IMR-90 (cell line): ENCODE measurements around the gene DUSP2. TPM values are rescaled to one million over a fixed set of nuclear protein-coding genes. Genes with fewer than 3 reads are reported as not detected.

Source experiments
- ATAC-seq: fragments of 200-7000 bp; cut with Tn5 transposase; 2 replicates; pipeline ENCODE4 v1.9.1; 2020; ENCODE audit warnings: low read depth, mild to moderate bottlenecking, moderate library complexity
- BruUV-seq: library from RNA; stranded (reverse); fragments of 400-500 nt; replicated peaks from 2 replicates; lab custom pipeline; 2021; lab: Mats Ljungman, UMichigan
- CTCF ChIA-PET: fragments of 300-600 bp; formaldehyde crosslinking; extraction: SDS; loops from one replicate; lab custom pipeline; 2021; ENCODE audit warnings: antibody characterized with exemption; lab: Yijun Ruan, JAX
- POLR2A ChIA-PET: fragments of 300-600 bp; sonication (Branson Sonifier 250); formaldehyde crosslinking; loops from one replicate; lab custom pipeline; 2022; ENCODE audit warnings: antibody characterized with exemption; ENCODE audit not compliant: unreplicated experiment; lab: Charles Lee
- DNase-seq: peaks from one replicate; pipeline ENCODE4 v3.0.0; 2013
- H2AFZ ChIP-seq: replicated peaks from 2 replicates; pipeline ENCODE3; 2013; ENCODE audit warnings: low read length, mild to moderate bottlenecking; ENCODE audit not compliant: poor library complexity
- H2AK5ac ChIP-seq: 2 replicates; pipeline ENCODE4 v1.6.1; 2013; ENCODE audit warnings: low read depth, low read length, inconsistent platforms
- H2AK9ac ChIP-seq: replicated peaks from 2 replicates; pipeline ENCODE3; 2013; ENCODE audit warnings: mild to moderate bottlenecking, low read depth, low read length, moderate library complexity; ENCODE audit not compliant: poor library complexity
- H2BK120ac ChIP-seq: 2 replicates; pipeline ENCODE4 v1.6.1; 2013; ENCODE audit warnings: low read depth, low read length, inconsistent platforms
- H2BK15ac ChIP-seq: 3 replicates; pipeline ENCODE4 v1.6.1; 2013; ENCODE audit warnings: low read depth, low read length, inconsistent platforms
- H2BK20ac ChIP-seq: 2 replicates; pipeline ENCODE4 v1.6.1; 2013; ENCODE audit warnings: low read depth, mild to moderate bottlenecking, inconsistent platforms, low read length, moderate library complexity
- H2BK5ac ChIP-seq: 2 replicates; pipeline ENCODE4 v1.6.1; 2013; ENCODE audit warnings: mild to moderate bottlenecking, low read depth, low read length, inconsistent platforms; ENCODE audit not compliant: poor library complexity, severe bottlenecking
- H3K14ac ChIP-seq: replicated peaks from 2 replicates; pipeline ENCODE4 v1.6.1; 2013; ENCODE audit warnings: low read depth, low read length, inconsistent platforms
- H3K18ac ChIP-seq: 2 replicates; pipeline ENCODE4 v1.6.1; 2013; ENCODE audit warnings: low read depth, low read length, control low read depth
- H3K23ac ChIP-seq: 2 replicates; pipeline ENCODE4 v1.6.1; 2013; ENCODE audit warnings: low read depth, low read length, inconsistent platforms
- H3K27ac ChIP-seq: 2 replicates; pipeline ENCODE4 v1.5.1; 2013; ENCODE audit warnings: mild to moderate bottlenecking, control low read depth, low read length; ENCODE audit not compliant: insufficient read depth
- H3K27me3 ChIP-seq: 2 replicates; pipeline ENCODE4 v1.6.1; 2013; ENCODE audit warnings: low read length; ENCODE audit not compliant: control insufficient read depth, insufficient read depth
- H3K36me3 ChIP-seq: 2 replicates; pipeline ENCODE4 v1.6.1; 2013; ENCODE audit warnings: low read length, mixed read lengths; ENCODE audit not compliant: control insufficient read depth, insufficient read depth
- H3K4ac ChIP-seq: 2 replicates; pipeline ENCODE4 v1.6.1; 2013; ENCODE audit warnings: low read depth, low read length, inconsistent platforms
- H3K4me1 ChIP-seq: 2 replicates; pipeline ENCODE4 v1.6.1; 2013; ENCODE audit warnings: low read length, mixed read lengths; ENCODE audit not compliant: control insufficient read depth, insufficient read depth
- H3K4me2 ChIP-seq: 2 replicates; pipeline ENCODE4 v1.6.1; 2013; ENCODE audit warnings: low read depth, mild to moderate bottlenecking, control low read depth, low read length, moderate library complexity
- H3K4me3 ChIP-seq: 2 replicates; pipeline ENCODE4 v1.5.1; 2013; ENCODE audit warnings: low read depth, mild to moderate bottlenecking, control low read depth, low read length, moderate library complexity; ENCODE audit not compliant: insufficient read depth
- H3K56ac ChIP-seq: 2 replicates; pipeline ENCODE4 v1.6.1; 2013; ENCODE audit warnings: low read length, inconsistent platforms; ENCODE audit not compliant: insufficient read depth; ENCODE audit errors: extremely low read depth
- H3K79me1 ChIP-seq, 2 experiments: 2 replicates each; pipeline ENCODE4 v1.6.1; 2013; ENCODE audit warnings: low read length in 2 of 2, inconsistent platforms in 1 of 2, low read depth in 1 of 2
- H3K9ac ChIP-seq: 2 replicates; pipeline ENCODE4 v1.6.1; 2013; ENCODE audit warnings: low read depth, low read length, control low read depth
- H3K9me1 ChIP-seq: 2 replicates; pipeline ENCODE4 v1.6.1; 2013; ENCODE audit warnings: low read length, inconsistent platforms; ENCODE audit not compliant: insufficient read depth
- H3K9me3 ChIP-seq: 2 replicates; pipeline ENCODE4 v1.6.1; 2013; ENCODE audit warnings: low read length; ENCODE audit not compliant: control insufficient read depth, insufficient read depth
- H4K20me1 ChIP-seq: 2 replicates; pipeline ENCODE4 v1.6.1; 2013; ENCODE audit warnings: low read length, inconsistent platforms; ENCODE audit not compliant: insufficient read depth
- H4K5ac ChIP-seq: 2 replicates; pipeline ENCODE4 v1.6.1; 2013; ENCODE audit warnings: mild to moderate bottlenecking, low read depth, low read length, control low read depth
- H4K8ac ChIP-seq, 2 experiments: 2 replicates each; pipeline ENCODE4 v1.6.1; 2013; ENCODE audit warnings: low read depth in 2 of 2, low read length in 2 of 2, control low read depth in 1 of 2, inconsistent platforms in 1 of 2
- H4K91ac ChIP-seq: 2 replicates; pipeline ENCODE4 v1.6.1; 2013; ENCODE audit warnings: low read depth, low read length, inconsistent platforms; ENCODE audit not compliant: insufficient read depth
- BHLHE40 ChIP-seq: fragments of 150-350 bp; IDR thresholded peaks from 2 replicates; pipeline ENCODE4 v1.6.1; 2016; ENCODE audit warnings: mild to moderate bottlenecking, low read depth, low read length
- CEBPB ChIP-seq: IDR thresholded peaks from 2 replicates; pipeline ENCODE4 v1.6.1; 2012; ENCODE audit warnings: low read depth, low read length, improper control_type of control experiment
- CHD1 ChIP-seq: IDR thresholded peaks from 2 replicates; pipeline ENCODE4 v1.6.1; 2012; ENCODE audit warnings: low read depth, low read length, improper control_type of control experiment
- FOS ChIP-seq: fragments of 150-350 bp; IDR thresholded peaks from 2 replicates; pipeline ENCODE4 v1.6.1; 2016; ENCODE audit warnings: low read depth, low read length
- MAFK ChIP-seq: IDR thresholded peaks from 2 replicates; pipeline ENCODE4 v1.6.1; 2012; ENCODE audit warnings: low read depth, low read length, improper control_type of control experiment
- MAZ ChIP-seq: IDR thresholded peaks from 2 replicates; pipeline ENCODE4 v1.6.1; 2012; ENCODE audit warnings: low read depth, mild to moderate bottlenecking, low read length, improper control_type of control experiment, moderate library complexity, borderline replicate concordance
- MXI1 ChIP-seq: IDR thresholded peaks from 2 replicates; pipeline ENCODE4 v1.6.1; 2012; ENCODE audit warnings: low read depth, mild to moderate bottlenecking, low read length, moderate library complexity, borderline replicate concordance
- NFE2L2 ChIP-seq: fragments of 150-350 bp; IDR thresholded peaks from 2 replicates; pipeline ENCODE4 v1.6.1; 2016; ENCODE audit warnings: low read depth, mild to moderate bottlenecking, low read length
- POLR2A ChIP-seq: IDR thresholded peaks from 2 replicates; pipeline ENCODE4 v1.6.1; 2012; ENCODE audit warnings: mild to moderate bottlenecking, low read depth, low read length
- RAD21 ChIP-seq: IDR thresholded peaks from 2 replicates; pipeline ENCODE4 v1.6.1; 2012; ENCODE audit warnings: low read length, improper control_type of control experiment
- RCOR1 ChIP-seq: IDR thresholded peaks from 2 replicates; pipeline ENCODE4 v1.6.1; 2012; ENCODE audit warnings: mild to moderate bottlenecking, low read length, improper control_type of control experiment; ENCODE audit not compliant: insufficient replicate concordance
- RFX5 ChIP-seq: IDR thresholded peaks from 2 replicates; pipeline ENCODE4 v1.8.0; 2012; ENCODE audit warnings: low read depth, mild to moderate bottlenecking, low read length, moderate library complexity
- SMC3 ChIP-seq: fragments of 150-350 bp; IDR thresholded peaks from 2 replicates; pipeline ENCODE4 v1.6.1; 2016; ENCODE audit warnings: low read depth, mild to moderate bottlenecking, antibody characterized with exemption, low read length, moderate library complexity
- WGBS, 2 experiments: methylation state at CpG; one replicate each; pipeline versions ENCODE4 v1.1.5 to v1.1.7; 2013; ENCODE audit warnings: missing lambda C conversion rate in 2 of 2; ENCODE audit not compliant: insufficient read length in 1 of 2; ENCODE audit errors: extremely low coverage in 2 of 2; 5-methylcytosine and 5-hydroxymethylcytosine counted together
- dilution Hi-C: fragments of 300-500 bp; cut with HindIII; formaldehyde crosslinking; loops from one replicate; pipeline ENCODE4 v1.14.3; 2018; ENCODE audit warnings: low sequenced_read_pairs; ENCODE audit not compliant: unreplicated experiment
- in situ Hi-C: fragments of 300-500 bp; cut with MboI; formaldehyde crosslinking; loops from 3 replicates; pipeline ENCODE4 v1.14.3; 2019; ENCODE audit warnings: low sequenced_read_pairs, inconsistent platforms, mixed read lengths
- intact Hi-C: fragments of 100-400 bp; cut with micrococcal nuclease; formaldehyde crosslinking; loops from 2 replicates; pipeline ENCODE4 v1.10.0; 2022
- polyA plus RNA-seq, 3 experiments: library from polyadenylated mRNA; depleted of rRNA; stranded (reverse); fragments of >200 nt; gene quantifications; 2 replicates each; pipeline ENCODE4 v1.2.3, GENCODE V29; 2012; ENCODE audit warnings: low replicate concordance in 1 of 3
- total RNA-seq: library from RNA; depleted of rRNA; stranded (reverse); fragments of >200 nt; gene quantifications from 2 replicates; pipeline ENCODE4 v1.2.3, GENCODE V29; 2012
- TF ChIP-seq, protein P1 (sequence below): fragments of 150-350 bp; IDR thresholded peaks from 2 replicates; pipeline ENCODE4 v1.6.1; 2016; ENCODE audit warnings: low read depth, mild to moderate bottlenecking, low read length, moderate library complexity, borderline replicate concordance
- TF ChIP-seq, protein P2 (sequence below): fragments of 150-350 bp; IDR thresholded peaks from 2 replicates; pipeline ENCODE4 v1.6.1; 2017; ENCODE audit warnings: mild to moderate bottlenecking, antibody characterized with exemption, low read length, low read depth

Gene DUSP2
- total and polyA plus RNA-seq, 2 of the 4 experiments (the other 2 are of a cell fraction) = 1.8 to 3.8 TPM

DNA sequence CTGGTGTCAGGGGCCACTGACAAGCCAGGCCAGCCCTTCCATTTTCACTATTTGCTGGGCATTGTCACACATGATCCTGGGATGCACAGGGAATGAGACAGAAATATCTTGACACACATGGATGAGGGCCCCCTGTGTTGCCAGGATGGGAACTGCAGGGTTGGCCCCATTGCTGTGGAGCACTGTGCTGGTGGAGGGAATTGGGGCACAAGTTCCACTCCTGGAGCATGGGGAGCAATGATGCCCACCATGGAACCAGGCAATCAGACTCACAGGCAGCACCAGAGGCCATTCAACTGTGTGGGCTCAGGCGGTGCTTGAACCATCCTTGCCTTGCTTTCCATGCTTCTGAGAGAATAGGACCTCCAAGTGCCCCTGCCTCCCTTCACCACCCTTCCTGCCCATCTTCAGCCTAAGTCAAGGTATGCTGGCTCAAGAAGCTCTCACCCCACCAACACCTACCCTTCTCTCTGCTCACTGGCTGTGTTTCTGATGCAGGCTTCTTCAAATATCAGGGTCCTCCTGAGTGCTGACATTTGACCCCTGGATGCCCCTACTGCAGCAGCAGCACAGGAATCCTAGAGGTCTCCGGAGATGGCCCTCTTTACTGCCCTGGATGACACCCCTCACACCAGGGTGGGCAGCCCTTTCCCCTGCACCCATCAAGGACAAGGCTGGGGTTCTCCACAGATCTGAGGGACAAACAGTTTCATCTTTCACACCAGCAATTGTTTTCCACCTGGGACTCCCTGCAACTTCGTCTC is 39.9 kb downstream of the DUSP2 start:
- Histone ChIP-seq H4K5ac (no peak overlapping the region), H4K91ac (no peak overlapping the region), H3K4me2 (no peak overlapping the region), H2AK5ac (no peak overlapping the region), H3K23ac (no peak overlapping the region), H2BK120ac (no peak overlapping the region), H3K4me3 (no peak overlapping the region), H3K9me1 (no peaks in the 10 kb centered on the region), H2BK15ac (no peak overlapping the region), H2AK9ac (peak overlapping the region; percentile 55), H3K36me3 (no peaks in the 10 kb centered on the region), H3K18ac (no peak overlapping the region), H2BK20ac (no peak overlapping the region), H3K14ac (no peak overlapping the region), H4K20me1 (no peaks in the 10 kb centered on the region), H3K79me1 (no peaks in the 10 kb centered on the region), H3K27me3 (peaks cover 44% of the 10 kb centered on the region), H2BK5ac (no peak overlapping the region), H3K4ac (no peak overlapping the region), H2AFZ (no peak overlapping the region), H3K9me3 (peaks cover 15% of the 10 kb centered on the region), H3K9ac (no peak overlapping the region), H3K4me1 (peaks cover 2% of the 10 kb centered on the region; the same call in 1 of the 2 replicates), H3K56ac (no peak overlapping the region), H3K27ac (no peak overlapping the region), H4K8ac (no peak overlapping the region)
- ChIA-PET POLR2A (no interaction called here), CTCF (no interaction called here)
- DNase-seq (no peak), ATAC-seq (no peak)
- BruUV-seq = no TSS peak
- 43% methylated on average over 1 of the region's 3 CpGs; no CpG with 5 or more reads in 1 of the 2 experiments for WGBS, 2 experiments
- dilution Hi-C loops = no loop called here
- in situ Hi-C loops = loop anchor here (25.0 kb wide), 1 partner anchor 93 kb away; no protein-coding TSS in a partner anchor
- intact Hi-C loops = no loop called here
- TF ChIP-seq MAFK = no peak
- TF ChIP-seq BHLHE40 = no peak
- no peak for TF ChIP-seq POLR2A
- TF ChIP-seq RFX5 = no peak
- TF ChIP-seq CHD1 = no peak
- TF ChIP-seq CEBPB = no peak
- no peak for TF ChIP-seq MXI1
- no peak for TF ChIP-seq FOS
- TF ChIP-seq NFE2L2 = no peak
- no peak for TF ChIP-seq RCOR1
- TF ChIP-seq, protein P1, sequence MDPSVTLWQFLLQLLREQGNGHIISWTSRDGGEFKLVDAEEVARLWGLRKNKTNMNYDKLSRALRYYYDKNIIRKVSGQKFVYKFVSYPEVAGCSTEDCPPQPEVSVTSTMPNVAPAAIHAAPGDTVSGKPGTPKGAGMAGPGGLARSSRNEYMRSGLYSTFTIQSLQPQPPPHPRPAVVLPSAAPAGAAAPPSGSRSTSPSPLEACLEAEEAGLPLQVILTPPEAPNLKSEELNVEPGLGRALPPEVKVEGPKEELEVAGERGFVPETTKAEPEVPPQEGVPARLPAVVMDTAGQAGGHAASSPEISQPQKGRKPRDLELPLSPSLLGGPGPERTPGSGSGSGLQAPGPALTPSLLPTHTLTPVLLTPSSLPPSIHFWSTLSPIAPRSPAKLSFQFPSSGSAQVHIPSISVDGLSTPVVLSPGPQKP = no peak
- TF ChIP-seq, protein P2, sequence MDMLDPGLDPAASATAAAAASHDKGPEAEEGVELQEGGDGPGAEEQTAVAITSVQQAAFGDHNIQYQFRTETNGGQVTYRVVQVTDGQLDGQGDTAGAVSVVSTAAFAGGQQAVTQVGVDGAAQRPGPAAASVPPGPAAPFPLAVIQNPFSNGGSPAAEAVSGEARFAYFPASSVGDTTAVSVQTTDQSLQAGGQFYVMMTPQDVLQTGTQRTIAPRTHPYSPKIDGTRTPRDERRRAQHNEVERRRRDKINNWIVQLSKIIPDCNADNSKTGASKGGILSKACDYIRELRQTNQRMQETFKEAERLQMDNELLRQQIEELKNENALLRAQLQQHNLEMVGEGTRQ = no peak
- TF ChIP-seq SMC3 = no peak
- TF ChIP-seq RAD21 = no peak
- TF ChIP-seq MAZ = no peak
